H1 (cell line): ENCODE measurements around the gene HEPHL1. TPM values are rescaled to one million over a fixed set of nuclear protein-coding genes. Genes with fewer than 3 reads are reported as not detected.

Source experiments
- CTCF ChIA-PET: fragments of 300-600 bp; sonication (Branson Sonifier 250); formaldehyde crosslinking; loops from one replicate; lab custom pipeline; 2021; ENCODE audit not compliant: partially characterized antibody; lab: Charles Lee
- POLR2A ChIA-PET: fragments of 300-600 bp; sonication (Branson Sonifier 250); formaldehyde crosslinking; loops from one replicate; lab custom pipeline; 2021; ENCODE audit warnings: inconsistent platforms; ENCODE audit not compliant: partially characterized antibody; lab: Charles Lee
- DNase-seq, 2 experiments: peaks; one replicate each; pipeline versions ENCODE4 v3.0.0 to v3.0.0-alpha.2; 2010 to 2022; ENCODE audit warnings: low spot score in 2 of 2, low read depth in 1 of 2, mixed read lengths in 1 of 2
- FAIRE-seq: peaks from 2 replicates; lab custom pipeline; 2011; peaks lifted over from hg19 to GRCh38; lab: Jason Lieb, UNC
- H2AFZ ChIP-seq: 2 replicates; pipeline ENCODE4 v1.8.1; 2012; ENCODE audit warnings: low read length, inconsistent platforms
- H2AK5ac ChIP-seq: 2 replicates; pipeline ENCODE4 v1.6.1; 2013; ENCODE audit warnings: low read depth, low read length
- H2BK120ac ChIP-seq: replicated peaks from 2 replicates; pipeline ENCODE3; 2013; ENCODE audit warnings: low read depth, low read length, inconsistent platforms
- H2BK12ac ChIP-seq: 2 replicates; pipeline ENCODE4 v1.6.1; 2013; ENCODE audit warnings: low read depth, low read length
- H2BK15ac ChIP-seq: 2 replicates; pipeline ENCODE4 v1.6.1; 2013; ENCODE audit warnings: low read length
- H2BK20ac ChIP-seq: 2 replicates; pipeline ENCODE4 v1.6.1; 2013; ENCODE audit warnings: low read length
- H2BK5ac ChIP-seq: 2 replicates; pipeline ENCODE4 v1.6.1; 2013; ENCODE audit warnings: low read depth, low read length
- H3K14ac ChIP-seq: 2 replicates; pipeline ENCODE4 v1.6.1; 2013; ENCODE audit warnings: inconsistent platforms; ENCODE audit not compliant: insufficient read length
- H3K18ac ChIP-seq: 2 replicates; pipeline ENCODE4 v1.6.1; 2013; ENCODE audit warnings: low read length; ENCODE audit errors: extremely low read depth
- H3K23ac ChIP-seq: 2 replicates; pipeline ENCODE4 v1.6.1; 2013; ENCODE audit warnings: inconsistent platforms; ENCODE audit not compliant: insufficient read length
- H3K23me2 ChIP-seq: 2 replicates; pipeline ENCODE4 v1.6.1; 2013; ENCODE audit warnings: low read depth, low read length
- H3K27ac ChIP-seq: 2 replicates; pipeline ENCODE4 v1.6.1; 2011; ENCODE audit warnings: low read depth, low read length, inconsistent platforms
- H3K27me3 ChIP-seq, 4 experiments: replicated peaks in 1 of 4; 1 replicate in 1 of 4; 2 replicates in 3 of 4; pipeline versions ENCODE4 v1.6.1 to v1.8.1; 2011 to 2013; ENCODE audit warnings: low read length in 3 of 4, mild to moderate bottlenecking in 3 of 4, inconsistent platforms in 2 of 4, mixed read lengths in 2 of 4, moderate library complexity in 1 of 4; ENCODE audit not compliant: control insufficient read depth in 3 of 4, insufficient read depth in 3 of 4; ENCODE audit errors: extremely low read depth in 1 of 4
- H3K36me3 ChIP-seq, 4 experiments: 2 replicates each; pipeline versions ENCODE4 v1.6.1 to v1.8.1; 2011 to 2013; ENCODE audit warnings: mild to moderate bottlenecking in 4 of 4, low read length in 3 of 4, moderate library complexity in 2 of 4, control low read depth in 1 of 4, inconsistent platforms in 1 of 4; ENCODE audit not compliant: insufficient read depth in 4 of 4, control insufficient read depth in 2 of 4
- H3K4ac ChIP-seq: replicated peaks from 2 replicates; pipeline ENCODE3; 2013; ENCODE audit warnings: low read length, low read depth, mixed read lengths, inconsistent platforms; ENCODE audit not compliant: insufficient read length
- H3K4me1 ChIP-seq, 4 experiments: replicated peaks in 1 of 4; 1 replicate in 1 of 4; 2 replicates in 3 of 4; pipeline versions ENCODE4 v1.6.1 to v1.8.1; 2011 to 2013; ENCODE audit warnings: low read length in 3 of 4, inconsistent platforms in 2 of 4, mixed read lengths in 1 of 4; ENCODE audit not compliant: insufficient read depth in 4 of 4, control insufficient read depth in 3 of 4
- H3K4me2 ChIP-seq, 2 experiments: 2 replicates each; pipeline versions ENCODE4 v1.6.1 to v1.8.1; 2011 to 2013; ENCODE audit warnings: low read depth in 2 of 2, low read length in 2 of 2, control low read depth in 1 of 2, inconsistent platforms in 1 of 2, mild to moderate bottlenecking in 1 of 2; ENCODE audit not compliant: insufficient read depth in 1 of 2
- H3K4me3 ChIP-seq, 4 experiments: fragments of 200-600, 300-600 bp in 1 of 4; sonication (generic), shearing (Covaris generic), sonication (Bioruptor Twin) in 1 of 4; 2 replicates each; pipeline versions ENCODE4 v1.5.1 to v1.8.1; 2011 to 2016; ENCODE audit warnings: low read length in 4 of 4, low read depth in 3 of 4, control low read depth in 2 of 4, inconsistent platforms in 2 of 4, mild to moderate bottlenecking in 2 of 4, mixed read lengths in 1 of 4, moderate library complexity in 1 of 4; ENCODE audit not compliant: insufficient read depth in 2 of 4; ENCODE audit errors: extremely low read depth in 1 of 4
- H3K56ac ChIP-seq: replicated peaks from 2 replicates; pipeline ENCODE3; 2013; ENCODE audit warnings: low read depth, mild to moderate bottlenecking, mixed read lengths, low read length, inconsistent platforms; ENCODE audit not compliant: insufficient read length
- H3K79me1 ChIP-seq: 2 replicates; pipeline ENCODE4 v1.6.1; 2013; ENCODE audit warnings: low read depth, low read length, control low read depth
- H3K79me2 ChIP-seq, 2 experiments: 2 replicates each; pipeline versions ENCODE4 v1.6.1 to v1.8.1; 2012 to 2013; ENCODE audit warnings: low read length in 2 of 2, mild to moderate bottlenecking in 2 of 2, inconsistent platforms in 1 of 2; ENCODE audit not compliant: insufficient read depth in 2 of 2, control insufficient read depth in 1 of 2
- H3K9ac ChIP-seq, 4 experiments: replicated peaks in 1 of 4; 1 replicate in 1 of 4; 2 replicates in 3 of 4; pipeline versions ENCODE4 v1.6.1 to v1.8.1; 2011 to 2013; ENCODE audit warnings: low read depth in 3 of 4, low read length in 3 of 4, control low read depth in 2 of 4, mild to moderate bottlenecking in 2 of 4, moderate library complexity in 2 of 4, inconsistent platforms in 1 of 4; ENCODE audit errors: extremely low read depth in 1 of 4
- H3K9me3 ChIP-seq, 2 experiments: 2 replicates each; pipeline versions ENCODE4 v1.6.1 to v1.8.1; 2012 to 2013; ENCODE audit warnings: mild to moderate bottlenecking in 2 of 2, moderate library complexity in 2 of 2, control low read depth in 1 of 2, inconsistent platforms in 1 of 2, low read depth in 1 of 2, low read length in 1 of 2, mixed read lengths in 1 of 2; ENCODE audit not compliant: insufficient read depth in 2 of 2
- H4K20me1 ChIP-seq, 2 experiments: replicated peaks in 1 of 2; 2 replicates each; pipeline versions ENCODE3 to v1.8.1; 2011 to 2013; ENCODE audit warnings: inconsistent platforms in 2 of 2, low read length in 2 of 2, mild to moderate bottlenecking in 1 of 2; ENCODE audit not compliant: insufficient read depth in 2 of 2, control insufficient read depth in 1 of 2
- H4K5ac ChIP-seq: 2 replicates; pipeline ENCODE4 v1.6.1; 2013; ENCODE audit warnings: low read length, low read depth, mixed read lengths, inconsistent platforms; ENCODE audit not compliant: insufficient read length
- H4K8ac ChIP-seq: 2 replicates; pipeline ENCODE4 v1.8.0; 2013; ENCODE audit warnings: mild to moderate bottlenecking, moderate library complexity, low read length, inconsistent platforms; ENCODE audit not compliant: insufficient read depth; ENCODE audit errors: extremely low read depth
- H4K91ac ChIP-seq: replicated peaks from 2 replicates; pipeline ENCODE3; 2013; ENCODE audit warnings: low read length, mixed read lengths, inconsistent platforms; ENCODE audit not compliant: insufficient read length
- ASH2L ChIP-seq: fragments of 200-600, 300-600 bp; sonication (generic); IDR thresholded peaks from one replicate; pipeline ENCODE4 v1.7.1; 2017; ENCODE audit warnings: low read length
- ATF2 ChIP-seq: IDR thresholded peaks from 2 replicates; pipeline ENCODE4 v1.6.1; 2012; ENCODE audit warnings: low read length, inconsistent platforms
- BRCA1 ChIP-seq: IDR thresholded peaks from 2 replicates; pipeline ENCODE4 v1.6.1; 2012; ENCODE audit warnings: low read depth, low read length, improper control_type of control experiment
- CTBP2 ChIP-seq: IDR thresholded peaks from 2 replicates; pipeline ENCODE4 v1.7.0; 2011; ENCODE audit warnings: borderline replicate concordance, mild to moderate bottlenecking, moderate library complexity, mixed read lengths, low read length; ENCODE audit not compliant: insufficient read depth, insufficient read length
- EP300 ChIP-seq, 2 experiments: IDR thresholded peaks; 1 replicate in 1 of 2; 2 replicates in 1 of 2; pipeline ENCODE4 v1.6.1; 2011 to 2012; ENCODE audit warnings: low read depth in 2 of 2, low read length in 2 of 2, mild to moderate bottlenecking in 2 of 2, borderline replicate concordance in 1 of 2, inconsistent platforms in 1 of 2, moderate library complexity in 1 of 2
- HDAC6 ChIP-seq: IDR thresholded peaks from one replicate; pipeline ENCODE4 v1.7.1; 2012; ENCODE audit warnings: low read depth, mild to moderate bottlenecking, inconsistent platforms, low read length, moderate library complexity
- JUN ChIP-seq: IDR thresholded peaks from 2 replicates; pipeline ENCODE4 v1.6.1; 2011; ENCODE audit warnings: low read depth, mild to moderate bottlenecking, improper control_type of control experiment, low read length
- JUND ChIP-seq: IDR thresholded peaks from 2 replicates; pipeline ENCODE4 v1.6.1; 2011; ENCODE audit warnings: mild to moderate bottlenecking, improper control_type of control experiment, low read length
- MAX ChIP-seq: IDR thresholded peaks from 2 replicates; pipeline ENCODE4 v1.6.1; 2012; ENCODE audit warnings: inconsistent platforms
- RFX5 ChIP-seq: IDR thresholded peaks from 2 replicates; pipeline ENCODE4 v1.6.1; 2011; ENCODE audit warnings: low read depth, low read length, improper control_type of control experiment, borderline replicate concordance
- SP4 ChIP-seq: IDR thresholded peaks from 2 replicates; pipeline ENCODE4 v1.6.1; 2012; ENCODE audit warnings: low read length, inconsistent platforms
- WGBS, 2 experiments: shearing (Covaris generic) in 1 of 2; methylation state at CpG; one replicate each; pipeline versions ENCODE4 v1.1.6 to v1.1.7; 2013 to 2015; ENCODE audit warnings: low lambda C conversion rate in 2 of 2, mixed read lengths in 2 of 2, inconsistent platforms in 1 of 2, low coverage in 1 of 2, missing lambda C conversion rate in 1 of 2; ENCODE audit not compliant: insufficient replicate concordance in 2 of 2, insufficient coverage in 1 of 2, insufficient read length in 1 of 2; ENCODE audit errors: extremely low coverage in 1 of 2, missing lambda C conversion rate in 1 of 2; 5-methylcytosine and 5-hydroxymethylcytosine counted together
- polyA plus RNA-seq, 7 experiments: library from polyadenylated mRNA; depleted of rRNA in 3 of 7; stranded (reverse) in 5 of 7; unstranded in 2 of 7; fragments of >200 nt in 5 of 7; fragments of 200-250 nt in 2 of 7; gene quantifications; 1 replicate in 5 of 7; 2 replicates in 1 of 7; 4 replicates in 1 of 7; pipeline versions ENCODE4 v1.2.1 to v1.2.3, GENCODE V29; 2011 to 2013; ENCODE audit warnings: missing spikeins in 2 of 7, mixed read lengths in 2 of 7
- total RNA-seq: library from RNA; stranded (reverse); fragmentation: NEBNext Ultra II Directional; extraction: Animal tissue kit (Norgen Biotek cat#: 25700); gene quantifications from 2 replicates; pipeline ENCODE4 v1.2.1, GENCODE V29; 2021

HEPHL1 gene
- total and polyA plus RNA-seq, 2 of the 8 experiments (the other 6 are each of a cell fraction or from before 2014, with no cell fraction given) = 0.09 to 0.11 TPM

GRCh38 chr11:94007906-94008305, 13.2 kb upstream of the HEPHL1 start:
- no peaks in the 10 kb centered on the region for H3K79me1 ChIP-seq
- H3K4me2 ChIP-seq = no peak overlapping the region
- no peak overlapping the region for H3K23ac ChIP-seq
- H3K4me3 ChIP-seq = no peak overlapping the region
- H3K9ac ChIP-seq = no peak overlapping the region
- TF ChIP-seq JUN (no peak), CTBP2 (no peak), BRCA1 (no peak), EP300 (IDR thresholded peaks at IDR 0.05; ENCODE audit: borderline replicate concordance in 1 of 2, low read depth in 2 of 2, low read length in 2 of 2) (no peak), SP4 (no peak), ASH2L (no peak), ATF2 (no peak), MAX (no peak), HDAC6 (no peak), RFX5 (no peak), JUND (no peak)
- TF ChIP-seq, all 59 proteins: peak for 0
- no peak overlapping the region for H2AFZ ChIP-seq
- no peak overlapping the region for H3K18ac ChIP-seq
- 72% methylated on average over 4 of the region's 4 CpGs; no CpG with 5 or more reads in 1 of the 2 experiments for WGBS, 2 experiments
- H3K4ac ChIP-seq = no peak overlapping the region
- no peak for DNase-seq
- no peak overlapping the region for H4K91ac ChIP-seq
- H2BK12ac ChIP-seq = no peak overlapping the region
- no peak overlapping the region for H2BK5ac ChIP-seq
- no peak overlapping the region for H3K14ac ChIP-seq
- no peak overlapping the region for H2BK15ac ChIP-seq
- H3K27me3 ChIP-seq = no peaks in the 10 kb centered on the region
- H3K27ac ChIP-seq = no peak overlapping the region
- H3K36me3 ChIP-seq = no peaks in the 10 kb centered on the region
- no peak overlapping the region for H2AK5ac ChIP-seq
- no peaks in the 10 kb centered on the region for H3K9me3 ChIP-seq
- ChIA-PET POLR2A (no interaction called here), CTCF (interaction anchor here (0.9 to 1.2 kb wide), 2 partner anchors 25 to 87 kb away, joined by 3 to 6 read pairs; no protein-coding TSS in a partner anchor)
- no peak for FAIRE-seq
- H2BK120ac ChIP-seq = no peak overlapping the region
- no peak overlapping the region for H4K5ac ChIP-seq
- H4K20me1 ChIP-seq = no peaks in the 10 kb centered on the region
- no peak overlapping the region for H3K56ac ChIP-seq
- no peak overlapping the region for H4K8ac ChIP-seq
- no peaks in the 10 kb centered on the region for H3K79me2 ChIP-seq
- H2BK20ac ChIP-seq = no peak overlapping the region
- no peaks in the 10 kb centered on the region for H3K4me1 ChIP-seq
- no peaks in the 10 kb centered on the region for H3K23me2 ChIP-seq
